Activated CD4-positive, alpha-beta T cell treated with anti-CD3 and anti-CD28 coated beads for 4 hours (primary cell): ENCODE data around the gene MRPS9.

Experiments
- DNase-seq, 2 donors: peaks; one replicate each; pipeline ENCODE4 v3.0.0-alpha.2; 2020

MRPS9 gene

DNA sequence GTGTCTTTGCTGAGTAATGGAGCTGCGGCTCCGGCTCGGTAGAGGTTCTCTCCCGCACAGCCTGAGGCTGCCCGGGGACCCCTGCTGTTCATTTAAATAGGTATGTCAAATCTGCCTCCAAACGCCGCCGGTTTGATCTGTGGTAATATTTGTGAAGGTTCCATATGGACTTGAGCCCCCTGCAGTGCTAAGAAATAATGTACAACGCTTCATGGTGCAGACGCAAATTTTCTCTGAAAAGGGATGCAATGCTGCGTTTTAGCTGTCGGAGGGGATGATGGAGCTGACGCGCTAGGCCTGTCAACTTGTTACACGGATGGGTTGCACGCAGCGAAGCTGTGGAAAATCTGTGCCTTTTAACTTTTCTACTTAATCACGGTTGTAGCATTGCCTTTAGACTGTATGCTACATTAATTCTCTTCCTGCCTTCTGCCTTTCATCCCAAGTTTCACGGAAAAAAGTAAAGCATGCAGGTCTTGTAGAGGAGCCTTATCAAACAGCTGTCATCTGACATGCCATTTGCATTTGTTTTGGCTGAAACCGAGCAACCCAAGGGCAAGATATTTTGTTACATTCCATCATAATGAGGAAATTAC is 43.2 kb downstream of the MRPS9 start:
- DNase-seq, result no peak

DNA sequence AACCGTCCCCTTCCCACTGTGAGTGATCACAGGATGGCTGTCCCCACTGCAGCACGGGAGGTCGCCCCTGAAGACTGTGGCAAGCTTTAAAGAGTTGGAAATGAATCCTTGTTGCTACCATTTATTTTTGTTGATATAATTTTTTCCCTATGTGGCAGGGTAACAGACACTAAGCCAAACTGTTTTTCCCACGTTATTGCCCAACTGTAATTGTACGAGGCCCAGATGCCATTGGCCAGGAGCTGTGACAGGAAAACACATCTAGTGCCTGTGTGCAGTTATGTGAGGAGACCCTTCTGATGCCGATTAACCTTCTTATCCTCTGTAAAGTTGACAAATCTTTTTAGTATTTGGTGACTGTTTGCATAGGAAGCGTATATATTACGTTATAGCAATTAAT is 44.2 kb downstream of the MRPS9 start:
- DNase-seq, result no peak

DNA sequence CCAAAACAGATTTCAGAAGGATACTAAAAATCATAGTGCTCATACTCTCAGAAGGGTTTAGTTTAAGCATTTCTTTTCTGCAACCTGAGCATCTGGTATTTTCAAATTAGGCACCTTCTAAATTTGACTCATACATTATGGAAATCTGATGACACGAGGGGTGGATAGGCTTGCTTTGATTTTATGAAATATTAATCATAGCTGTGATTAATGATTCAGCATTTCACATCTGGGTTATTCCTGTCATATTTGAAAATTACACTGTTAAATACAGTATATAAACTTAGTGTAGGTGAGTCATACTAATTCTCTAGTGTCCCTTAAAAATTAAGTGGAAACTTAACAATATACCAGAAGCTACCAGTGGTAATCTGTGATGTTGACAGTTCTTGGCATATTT is 47.7 kb downstream of the MRPS9 start:
- no peak for DNase-seq

DNA sequence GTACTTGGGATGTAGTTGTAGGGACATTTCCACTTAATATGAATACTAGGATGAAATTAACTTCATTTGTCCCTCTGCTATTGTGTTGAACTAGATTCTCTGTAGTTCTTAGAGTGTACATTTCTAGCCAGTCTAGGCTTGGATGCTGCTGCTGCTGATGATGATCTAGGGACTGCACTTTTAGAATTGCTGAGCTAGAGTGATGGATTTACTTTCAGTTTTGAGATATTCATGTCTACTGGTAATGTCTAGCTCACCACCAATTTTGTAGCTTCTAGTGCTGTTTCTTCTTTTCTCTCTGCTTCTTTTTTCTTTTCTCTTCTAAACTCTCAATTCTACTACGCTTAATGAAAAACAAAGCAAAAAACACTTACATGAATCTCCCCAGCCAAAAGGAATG is 49.4 kb downstream of the MRPS9 start:
- DNase-seq, result no peak

DNA sequence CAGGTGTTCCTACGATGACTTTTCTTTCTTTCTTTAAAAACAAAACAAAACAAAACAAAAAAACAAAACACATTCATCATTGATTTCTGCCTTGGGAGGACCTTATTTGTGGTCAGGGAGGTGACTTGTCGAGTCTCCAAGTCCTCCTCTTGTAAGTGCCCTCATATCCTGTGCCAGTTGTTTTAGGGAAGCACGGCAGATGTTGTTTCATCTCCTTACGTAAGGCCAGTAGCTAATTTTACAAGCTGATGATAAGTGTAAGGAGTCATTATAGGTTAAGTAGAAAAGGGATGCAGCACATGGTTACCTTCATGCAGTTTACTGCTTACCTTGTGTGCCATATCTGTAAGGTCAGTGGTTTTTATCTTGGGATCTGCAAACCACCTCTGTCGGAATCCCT is 52.2 kb downstream of the MRPS9 start:
- no peak for DNase-seq

DNA sequence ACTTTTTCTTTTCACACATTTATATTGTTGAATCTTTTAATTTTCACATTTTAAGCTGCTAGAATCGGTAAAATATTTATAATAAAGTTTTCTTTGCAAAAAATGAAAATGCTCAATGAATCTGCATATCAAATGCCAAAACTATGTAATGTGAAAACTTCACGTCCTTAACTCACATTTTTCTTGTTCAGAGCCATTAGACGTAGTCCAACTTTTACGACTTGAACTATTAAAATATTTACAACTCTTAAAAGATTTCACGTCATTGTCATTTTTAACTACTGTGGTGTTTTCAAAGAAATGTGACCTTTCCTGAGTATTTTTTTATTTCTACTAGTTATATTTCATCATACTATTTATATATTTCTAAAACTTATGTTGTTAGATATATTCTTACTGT is 54.9 kb downstream of the MRPS9 start:
- no peak for DNase-seq

DNA sequence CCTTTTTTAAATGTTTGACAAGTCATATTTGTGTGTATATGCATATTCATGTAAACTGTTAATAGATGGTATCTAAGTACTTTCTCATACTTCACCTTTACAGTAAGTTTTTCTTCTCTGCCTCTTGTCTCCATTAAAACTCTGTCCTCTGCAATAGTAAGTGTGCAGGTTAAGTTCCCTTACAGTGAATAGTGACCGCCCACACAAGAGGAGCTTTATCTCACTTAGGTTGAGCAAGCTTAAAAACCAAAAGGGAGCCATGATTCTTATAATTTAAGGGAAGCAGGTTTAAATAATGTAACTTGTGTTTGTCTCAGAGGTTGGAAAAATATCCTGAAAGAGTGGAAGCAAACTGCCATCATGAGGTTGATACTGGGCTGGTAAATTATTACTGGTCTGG is 61.3 kb downstream of the MRPS9 start:
- no peak for DNase-seq

DNA sequence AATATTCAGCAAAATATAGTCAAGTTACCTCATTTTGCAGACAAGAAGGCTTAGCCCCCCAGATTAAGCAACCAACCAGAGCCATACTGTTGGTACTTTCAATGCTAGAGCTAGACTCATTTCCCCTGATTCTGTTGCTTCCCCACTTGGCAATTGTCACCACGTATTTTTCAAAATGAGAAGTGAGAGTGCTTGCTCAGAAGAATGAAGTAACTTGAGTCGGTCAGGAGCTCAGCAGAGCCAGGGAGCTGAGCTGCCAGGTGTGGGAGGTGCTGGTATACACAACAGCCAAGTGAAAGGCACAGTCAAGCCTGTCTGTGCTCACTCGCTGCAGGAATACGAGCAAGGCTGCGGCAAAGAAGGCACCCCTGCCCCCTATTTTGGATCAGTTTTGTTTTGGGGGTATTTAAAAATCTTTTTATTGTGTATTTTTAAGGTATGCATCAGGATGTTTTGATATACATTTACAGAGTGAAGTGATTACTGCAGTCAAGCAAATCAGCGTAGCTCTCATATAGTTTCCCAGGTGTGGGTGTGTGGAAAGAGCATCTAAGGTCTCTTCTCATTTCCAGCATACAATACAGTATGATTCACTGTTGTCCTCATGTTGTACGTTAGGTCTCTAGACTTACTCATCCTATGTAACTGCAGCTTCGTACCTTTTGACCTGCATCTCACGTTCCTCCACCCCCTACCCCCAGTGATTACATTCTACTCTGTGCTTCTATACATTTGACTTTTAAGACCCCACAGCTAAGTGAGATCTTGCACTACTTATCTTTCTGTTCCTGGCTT is 62.4 kb downstream of the MRPS9 start:
- DNase-seq, result no peak

DNA sequence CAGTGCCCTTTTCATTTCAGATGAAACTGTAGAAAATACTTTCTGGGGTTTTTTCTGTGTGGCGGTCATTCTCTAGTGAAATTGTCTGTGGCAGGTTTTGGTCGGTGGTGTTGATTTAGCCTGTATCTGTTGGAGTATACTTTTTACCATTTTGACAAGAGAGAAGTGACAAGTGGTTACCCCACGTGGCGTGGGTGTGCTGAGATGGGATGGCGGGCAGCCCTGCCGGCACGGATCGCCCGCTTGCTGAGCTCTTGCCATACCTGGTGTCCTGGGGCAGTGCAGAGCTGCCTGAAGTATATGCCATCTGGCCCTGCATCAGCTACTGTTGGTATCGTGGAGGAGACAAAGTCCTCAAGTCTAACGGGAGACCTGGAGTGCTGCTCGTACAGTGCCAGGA is 64.1 kb downstream of the MRPS9 start:
- DNase-seq, result no peak

DNA sequence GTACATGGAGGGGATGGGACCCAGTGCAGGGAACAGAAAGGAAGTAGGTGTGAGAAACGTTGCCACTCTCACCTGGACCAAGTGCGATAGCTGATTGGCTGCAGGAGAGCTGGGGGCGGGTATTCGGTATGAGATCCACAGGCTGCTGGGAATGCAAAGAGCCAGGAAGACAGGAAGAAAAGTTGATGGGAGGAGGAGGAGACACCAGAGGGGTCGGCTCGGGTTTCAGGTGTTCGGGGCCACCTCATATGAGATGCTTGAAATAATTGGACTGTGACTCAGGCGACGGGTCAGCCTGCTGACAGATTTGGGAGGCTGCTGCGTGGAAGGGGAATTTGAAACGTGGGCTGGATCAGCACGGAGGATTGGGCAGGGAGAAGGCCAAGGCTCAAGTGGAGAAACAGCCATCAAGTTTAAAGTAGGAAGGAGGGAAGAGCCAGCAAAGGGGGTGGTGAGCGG is 65.1 kb downstream of the MRPS9 start:
- no peak for DNase-seq

DNA sequence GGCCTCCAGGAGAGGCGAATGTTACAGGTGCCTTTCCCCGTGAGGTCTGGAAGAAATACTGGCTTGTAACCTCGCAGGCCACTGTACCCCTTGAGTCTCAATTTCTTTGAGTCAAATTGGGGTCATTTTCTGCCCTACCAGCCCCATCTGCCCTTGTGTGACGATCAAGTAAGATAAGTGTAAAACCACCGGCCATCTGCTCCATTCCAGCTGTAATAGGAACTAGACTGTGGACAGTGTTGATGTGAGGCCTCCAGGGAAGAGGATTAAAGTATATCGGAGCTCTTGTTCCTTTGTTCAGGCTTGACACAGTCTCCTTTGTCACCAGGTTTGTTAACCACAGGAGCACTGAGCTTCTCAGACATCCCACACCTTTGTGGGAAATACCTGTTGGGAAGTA is 65.6 kb downstream of the MRPS9 start:
- DNase-seq, result no peak

DNA sequence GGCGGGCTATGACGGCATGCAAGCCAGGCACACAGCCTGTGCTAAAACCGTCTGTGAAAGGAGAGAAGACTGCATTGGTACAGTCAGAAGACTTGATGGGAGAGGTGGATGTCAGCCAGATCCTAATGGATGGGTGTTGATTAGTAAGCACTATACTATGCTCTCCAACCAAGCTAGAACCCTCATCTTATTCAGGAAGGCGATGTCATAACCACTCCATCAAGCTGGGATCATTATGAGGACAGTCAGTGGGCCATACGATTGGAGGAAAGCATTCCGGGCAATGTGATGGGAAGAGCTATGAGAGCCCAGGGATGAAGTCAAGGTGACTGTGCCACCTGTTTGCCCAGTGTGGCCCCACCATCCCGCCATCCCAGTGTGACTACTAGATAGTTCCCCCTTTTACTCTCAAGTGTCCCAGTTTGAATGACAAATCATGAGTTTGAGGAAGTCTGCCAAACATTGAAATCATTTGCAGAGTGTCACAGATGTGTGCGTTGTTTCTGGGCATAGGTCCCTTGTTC is 66.4 kb downstream of the MRPS9 start:
- no peak for DNase-seq

DNA sequence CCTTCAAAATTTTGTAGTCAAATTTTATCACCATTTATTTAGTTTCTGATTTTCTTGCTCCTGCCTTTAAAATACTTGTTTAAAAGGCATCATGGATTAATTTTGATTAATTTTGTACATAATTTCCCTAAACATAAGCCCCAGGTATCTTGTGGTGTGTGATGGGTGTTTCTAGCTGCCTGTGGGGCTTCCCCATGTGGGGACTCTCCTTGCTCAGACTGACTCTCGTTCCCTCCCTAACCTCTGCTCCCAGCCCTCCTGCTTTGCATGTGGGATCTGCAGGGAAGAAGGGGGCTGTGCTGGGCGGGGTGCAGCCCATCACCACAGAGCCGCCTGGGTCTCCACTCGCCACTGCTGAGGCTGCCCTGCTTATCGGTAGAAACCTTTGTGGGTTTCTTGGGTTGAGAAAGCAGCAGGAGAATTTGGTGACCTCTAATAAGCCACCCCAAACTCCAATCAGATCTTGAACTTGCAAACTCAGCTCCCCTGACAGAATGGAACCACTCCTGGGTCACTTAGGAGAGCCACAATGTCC is 72.5 kb downstream of the MRPS9 start:
- DNase-seq, result no peak

DNA sequence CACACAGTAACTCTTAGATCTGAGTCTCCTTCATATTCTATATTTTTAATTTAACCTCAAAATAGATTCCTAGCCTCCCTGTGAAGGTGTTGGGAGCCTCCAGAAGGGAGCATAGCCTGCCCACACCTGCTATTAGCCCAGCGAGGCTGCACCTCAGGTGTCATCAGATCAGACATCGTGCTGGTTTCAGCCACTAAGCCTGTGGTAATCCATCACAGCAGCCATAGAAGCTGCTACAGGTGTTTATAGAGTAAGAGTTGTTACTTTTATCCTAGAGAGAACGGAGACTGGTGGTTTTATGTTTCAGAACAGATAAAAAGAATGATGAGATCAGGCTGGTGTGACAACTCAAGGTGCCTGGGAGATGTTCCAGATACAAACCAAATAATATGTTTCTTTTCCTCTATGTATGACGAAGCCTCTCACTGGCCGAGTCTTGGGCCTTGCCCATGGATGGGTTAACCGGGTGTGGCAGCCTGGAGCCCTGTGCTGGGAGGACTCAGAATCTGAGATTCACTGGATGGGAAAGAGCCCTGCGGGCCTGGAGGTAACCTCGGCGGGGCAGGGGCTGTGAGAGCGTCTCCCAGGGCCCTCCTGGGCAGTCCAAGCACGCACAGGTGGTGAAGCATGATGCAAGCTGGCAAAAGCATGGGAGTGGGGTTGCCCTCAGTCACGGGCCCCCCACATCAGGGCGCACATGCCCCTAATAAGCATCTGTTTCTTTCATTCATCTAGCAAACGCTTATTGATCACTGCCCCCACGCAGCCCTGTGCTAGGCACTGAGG is 73.7 kb downstream of the MRPS9 start:
- no peak for DNase-seq

DNA sequence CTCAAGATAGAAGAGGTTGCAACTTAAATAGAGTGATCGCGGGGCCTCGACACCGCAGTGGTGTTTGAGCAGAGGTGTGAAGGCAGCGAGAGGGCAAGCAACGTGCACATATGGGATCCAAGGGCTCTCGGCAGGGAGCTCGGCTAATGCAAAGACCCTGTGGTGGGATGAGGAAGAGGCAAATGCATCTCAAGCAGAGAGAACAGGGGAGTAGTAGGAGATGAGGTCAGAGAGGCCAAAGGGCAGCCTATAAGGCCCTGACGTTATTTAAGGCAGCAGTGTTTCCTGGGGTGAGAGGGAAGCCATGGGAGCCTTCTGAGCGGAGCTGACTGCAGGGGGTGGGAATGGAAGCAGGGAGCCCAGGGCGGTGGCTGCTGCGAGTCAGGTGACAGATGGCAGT is 74.5 kb downstream of the MRPS9 start:
- no peak for DNase-seq

DNA sequence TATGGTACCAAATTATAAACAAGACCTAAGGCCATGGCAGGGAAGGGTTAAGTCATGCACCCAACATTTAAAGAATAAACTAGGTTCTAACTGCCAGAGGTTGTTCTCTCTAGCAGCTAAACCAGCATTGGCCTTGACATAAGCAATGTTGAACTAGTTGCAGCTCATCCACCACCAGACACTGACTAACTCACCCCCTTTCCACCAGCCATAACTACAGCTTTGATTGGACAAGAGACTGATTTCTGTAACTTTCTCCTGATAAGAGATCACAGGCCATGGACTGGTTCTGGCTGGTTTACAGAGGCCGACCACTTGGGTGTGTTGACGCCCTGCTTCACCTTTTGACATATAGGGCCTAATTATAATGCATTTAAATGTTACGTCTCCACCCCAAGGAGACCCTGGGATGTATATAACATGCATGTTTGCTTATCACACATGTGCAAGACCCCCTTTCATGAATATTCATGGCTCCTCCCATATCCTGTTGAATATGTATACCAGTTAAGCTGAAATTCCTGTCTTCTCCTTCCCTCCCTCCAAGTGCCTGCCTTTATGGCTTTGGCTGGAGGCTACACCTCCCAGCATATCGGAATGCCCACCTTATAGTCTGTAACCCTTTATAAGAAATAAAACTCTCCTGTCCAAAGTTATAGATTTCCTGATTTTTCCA is 75.9 kb downstream of the MRPS9 start:
- DNase-seq, result no peak

DNA sequence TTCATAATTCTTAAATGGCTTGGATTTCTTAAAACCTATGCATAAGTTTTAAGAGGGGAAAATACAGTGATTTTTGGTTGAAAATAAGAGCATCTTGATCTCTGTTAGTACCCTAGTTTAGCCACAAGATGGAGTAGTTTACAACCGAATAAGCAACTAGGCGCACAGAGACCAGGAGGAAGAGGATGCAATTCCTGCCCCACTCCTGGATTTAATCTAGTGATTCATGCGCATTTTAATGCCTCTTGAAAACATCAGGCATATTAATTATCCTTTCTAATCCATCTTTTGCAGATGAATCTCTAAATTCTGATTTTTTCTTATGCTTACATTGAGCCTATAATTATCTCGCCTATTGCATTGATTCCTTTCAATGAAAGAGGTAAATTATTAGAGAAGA is 76.7 kb downstream of the MRPS9 start:
- no peak for DNase-seq

DNA sequence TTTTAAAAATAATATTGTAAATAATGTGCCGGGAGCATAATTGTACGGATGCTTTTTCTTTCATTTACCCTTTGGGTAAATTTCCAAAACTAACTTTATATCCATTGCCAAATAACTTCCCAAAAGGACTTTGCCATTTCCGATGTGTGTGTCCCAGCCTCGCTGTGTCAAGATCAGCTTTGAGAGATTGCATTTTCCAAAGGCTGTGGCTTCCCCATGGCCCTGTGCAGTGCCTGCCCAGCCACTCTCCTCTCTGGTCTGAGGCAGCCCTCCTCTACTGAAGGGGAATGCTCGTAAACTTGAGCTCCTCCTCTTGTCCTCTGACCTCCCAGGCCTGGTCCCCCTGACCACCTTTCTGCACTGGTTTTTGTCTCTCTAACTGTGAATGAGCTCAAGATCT is 78.5 kb downstream of the MRPS9 start:
- no peak for DNase-seq

DNA sequence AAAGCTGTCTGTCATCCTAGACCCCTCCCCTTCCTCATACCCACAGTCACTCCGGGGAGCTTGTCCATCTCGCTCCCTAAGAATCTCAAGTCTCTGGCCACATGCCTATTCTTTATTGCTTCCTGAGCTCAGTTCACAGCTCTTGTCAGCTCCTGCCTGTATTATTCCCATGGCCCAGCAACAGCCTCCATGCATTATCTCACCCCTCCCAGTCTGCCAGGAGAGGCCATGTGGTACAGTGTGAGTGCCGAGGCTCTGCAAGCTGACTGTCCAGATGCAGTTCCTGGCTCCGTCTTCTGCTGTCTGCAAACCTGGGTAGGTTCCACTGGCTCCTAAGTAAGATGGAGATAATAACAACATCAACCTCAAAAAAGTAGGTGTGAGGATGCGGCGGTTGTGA is 79.7 kb downstream of the MRPS9 start:
- DNase-seq, result no peak

DNA sequence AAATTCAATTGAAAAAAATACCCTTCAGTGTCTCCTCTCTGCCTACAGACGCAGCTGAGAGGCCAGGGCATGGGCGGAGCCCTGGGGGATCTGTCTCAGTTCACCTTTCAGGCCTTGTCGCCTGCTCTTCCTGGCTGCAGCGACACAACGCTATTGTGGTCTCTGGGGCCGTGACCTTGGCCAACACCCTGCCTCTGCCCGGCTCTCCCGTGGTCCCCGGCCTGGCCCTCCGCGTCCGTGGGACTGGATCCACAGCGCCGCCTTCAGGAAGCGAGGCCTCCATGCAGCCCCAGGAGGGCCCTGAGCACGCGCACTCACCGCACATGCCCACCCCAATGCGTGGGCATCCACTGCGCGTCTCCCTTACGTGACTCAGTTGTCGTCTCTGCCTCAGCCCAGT is 81.1 kb downstream of the MRPS9 start:
- DNase-seq, result no peak

DNA sequence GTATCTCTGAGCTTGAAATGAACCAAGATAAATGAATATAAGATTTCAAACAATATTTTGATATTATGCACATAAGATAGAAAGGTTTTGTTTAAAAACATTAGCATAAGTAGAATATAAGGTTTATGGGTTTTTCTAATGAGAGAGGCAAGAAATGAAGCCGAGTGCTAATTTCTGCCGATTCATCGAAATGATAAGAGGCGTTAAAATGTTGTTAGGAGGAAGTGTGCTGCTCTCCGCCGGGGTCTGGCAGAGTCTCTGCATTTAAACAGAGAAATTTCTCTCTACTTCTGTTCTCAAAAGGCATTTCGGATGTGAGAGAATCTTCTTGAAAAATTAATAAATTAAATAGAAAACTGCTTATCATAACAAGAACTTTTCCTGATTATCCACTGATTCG is 83.6 kb downstream of the MRPS9 start:
- no peak for DNase-seq

DNA sequence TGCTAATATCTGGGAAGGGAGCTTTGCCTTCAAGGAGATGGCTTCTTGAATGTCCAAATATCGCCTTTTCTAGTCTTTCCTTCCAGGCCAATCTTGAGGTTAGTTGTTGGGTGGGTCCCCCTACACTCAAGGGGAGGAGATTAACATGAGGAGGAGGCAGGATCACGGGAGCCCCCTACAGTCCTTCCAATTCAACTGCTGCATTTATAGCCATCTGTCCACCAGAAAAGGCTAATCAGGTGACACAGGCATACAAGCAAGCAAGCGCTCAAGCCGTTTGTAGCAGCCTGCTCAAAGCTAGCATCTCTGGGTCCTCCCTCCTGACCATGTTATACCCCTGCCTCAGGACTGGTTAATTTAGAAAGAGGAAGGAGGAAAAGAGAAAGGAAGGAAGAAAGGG is 87.6 kb downstream of the MRPS9 start:
- DNase-seq, result no peak

DNA sequence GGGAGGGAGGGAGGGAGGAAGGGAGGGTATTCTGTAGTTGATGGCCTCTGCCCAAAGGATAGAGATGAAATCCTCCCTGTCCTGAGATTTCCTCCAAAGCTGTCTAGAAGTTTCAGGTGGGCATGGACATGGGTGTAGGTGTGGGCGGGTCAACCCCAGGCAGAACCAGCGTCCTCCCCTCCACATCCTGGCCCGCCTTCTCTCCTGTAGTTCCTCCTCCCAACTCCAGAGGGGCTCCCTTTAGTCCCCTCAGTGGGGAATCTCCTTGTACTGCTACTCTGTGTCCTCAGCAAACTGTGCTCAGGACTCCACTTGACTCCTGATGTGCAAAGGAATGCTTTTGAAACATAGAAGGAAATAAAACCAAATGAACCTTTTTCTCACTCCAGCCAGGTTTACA is 88.1 kb downstream of the MRPS9 start:
- no peak for DNase-seq
